B cell (primary cell): ENCODE data around the gene MIS18A. TPM values are rescaled to one million over a fixed set of nuclear protein-coding genes. Genes with fewer than 3 reads are reported as not detected.

Source experiments
- ATAC-seq: fragments of 200-7000 bp; cut with Tn5 transposase; one replicate; pipeline ENCODE4 v1.10.0; 2021; ENCODE audit warnings: low read depth, mild to moderate bottlenecking, moderate number of reproducible peaks, moderate library complexity
- CTCF ChIA-PET: fragments of 350-600 bp; sonication (Branson Sonifier 250); formaldehyde crosslinking; loops from one replicate; lab custom pipeline; 2021; ENCODE audit warnings: antibody characterized with exemption, inconsistent platforms; lab: Charles Lee
- POLR2A ChIA-PET: fragments of 350-600 bp; sonication (Branson Sonifier 250); formaldehyde crosslinking; loops from one replicate; lab custom pipeline; 2021; ENCODE audit warnings: antibody characterized with exemption; lab: Charles Lee
- DNase-seq: peaks from one replicate; pipeline ENCODE4 v3.0.0; 2013
- H2AFZ ChIP-seq: 2 replicates; pipeline ENCODE4 v1.6.1; 2012; ENCODE audit warnings: mild to moderate bottlenecking, low read depth, low read length; ENCODE audit not compliant: insufficient read depth, poor library complexity, severe bottlenecking
- H3K27ac ChIP-seq, 2 donors: 1 replicate in 1 of 2; 2 replicates in 1 of 2; pipeline ENCODE4 v1.5.1; 2012 to 2013; ENCODE audit warnings: low read length in 2 of 2, mild to moderate bottlenecking in 2 of 2, moderate library complexity in 1 of 2
- H3K27me3 ChIP-seq, 4 experiments: fragments of 200-600 bp in 1 of 4; sonication (generic) in 1 of 4; replicated peaks in 1 of 4; 1 replicate in 2 of 4; 2 replicates in 2 of 4; pipeline versions ENCODE4 v1.6.1 to v1.7.0; 2013 to 2016; ENCODE audit warnings: low read length in 3 of 4, mild to moderate bottlenecking in 2 of 4, mixed read lengths in 1 of 4, moderate library complexity in 1 of 4; ENCODE audit not compliant: insufficient read depth in 4 of 4, control insufficient read depth in 3 of 4; ENCODE audit errors: control extremely low read depth in 1 of 4
- H3K36me3 ChIP-seq, 2 experiments: replicated peaks in 1 of 2; 1 replicate in 1 of 2; 2 replicates in 1 of 2; pipeline versions ENCODE4 v1.6.1 to v1.7.1; 2013; ENCODE audit warnings: low read length in 1 of 2; ENCODE audit not compliant: insufficient read depth in 2 of 2, control insufficient read depth in 1 of 2; ENCODE audit errors: control extremely low read depth in 1 of 2, extremely low read depth in 1 of 2
- H3K4me1 ChIP-seq, 2 donors: fragments of 200-600 bp in 1 of 2; sonication (generic) in 1 of 2; 1 replicate in 1 of 2; 2 replicates in 1 of 2; pipeline versions ENCODE4 v1.5.1 to v1.6.1; 2013 to 2017; ENCODE audit warnings: low read length in 2 of 2; ENCODE audit not compliant: control insufficient read depth in 2 of 2, insufficient read depth in 2 of 2
- H3K4me2 ChIP-seq: replicated peaks from 2 replicates; pipeline ENCODE3; 2012; ENCODE audit warnings: mild to moderate bottlenecking, low read depth, low read length; ENCODE audit not compliant: poor library complexity, severe bottlenecking
- H3K4me3 ChIP-seq, 5 experiments: fragments of 200-600 bp in 1 of 5; sonication (generic) in 1 of 5; 1 replicate in 3 of 5; 2 replicates in 2 of 5; pipeline versions ENCODE4 v1.5.1 to v1.7.0; 2011 to 2016; ENCODE audit warnings: low read length in 4 of 5, mild to moderate bottlenecking in 4 of 5, low read depth in 2 of 5, control low read depth in 1 of 5, moderate library complexity in 1 of 5; ENCODE audit not compliant: insufficient read depth in 1 of 5; ENCODE audit errors: control extremely low read depth in 1 of 5, extremely low read depth in 1 of 5
- H3K79me2 ChIP-seq: fragments of 200-600 bp; sonication (generic); one replicate; pipeline ENCODE4 v1.6.0; 2016; ENCODE audit warnings: low read length; ENCODE audit not compliant: control insufficient read depth, insufficient read depth
- H3K9ac ChIP-seq: fragments of 200-600 bp; sonication (generic); 2 replicates; pipeline ENCODE4 v1.6.1; 2017; ENCODE audit warnings: mild to moderate bottlenecking, low read length, moderate library complexity
- H3K9me3 ChIP-seq, 3 donors: one replicate each; pipeline versions ENCODE4 v1.6.1 to v1.7.1; 2013; ENCODE audit warnings: low read length in 2 of 3; ENCODE audit not compliant: control insufficient read depth in 2 of 3, insufficient read depth in 1 of 3; ENCODE audit errors: control extremely low read depth in 1 of 3
- H4K20me1 ChIP-seq: 2 replicates; pipeline ENCODE4 v1.6.0; 2012; ENCODE audit warnings: mild to moderate bottlenecking, low read length; ENCODE audit not compliant: insufficient read depth, control insufficient read depth, poor library complexity, severe bottlenecking
- H3K27ac Mint-ChIP-seq: one replicate; pipeline ENCODE4 v1.8.0; 2021; ENCODE audit warnings: mixed read lengths
- H3K27me3 Mint-ChIP-seq: one replicate; pipeline ENCODE4 v1.8.0; 2021; ENCODE audit warnings: mixed read lengths
- H3K4me1 Mint-ChIP-seq: one replicate; pipeline ENCODE4 v1.8.0; 2021; ENCODE audit warnings: mixed read lengths
- H3K4me3 Mint-ChIP-seq: one replicate; pipeline ENCODE4 v1.8.0; 2021; ENCODE audit warnings: mixed read lengths
- H3K9me3 Mint-ChIP-seq: one replicate; pipeline ENCODE4 v1.8.0; 2022; ENCODE audit warnings: mixed read lengths; ENCODE audit not compliant: insufficient read depth
- EZH2 ChIP-seq: IDR thresholded peaks from 2 replicates; pipeline ENCODE4 v1.6.1; 2012; ENCODE audit warnings: borderline replicate concordance, low read depth, mild to moderate bottlenecking, moderate library complexity, low read length; ENCODE audit not compliant: insufficient read depth, poor library complexity, severe bottlenecking
- WGBS: methylation state at CpG from one replicate; pipeline ENCODE4 v1.1.5; 2013; ENCODE audit warnings: missing lambda C conversion rate; ENCODE audit not compliant: insufficient coverage; 5-methylcytosine and 5-hydroxymethylcytosine counted together
- intact Hi-C: fragments of 100-400 bp; cut with micrococcal nuclease; formaldehyde crosslinking; loops from one replicate; pipeline ENCODE4 v1.10.0; 2022
- polyA plus RNA-seq: library from polyadenylated mRNA; depleted of rRNA; stranded (reverse); fragments of >200 nt; gene quantifications from 2 replicates; pipeline ENCODE4 v1.2.3, GENCODE V29; 2012
- total RNA-seq, 2 donors: library from RNA; stranded (reverse); fragments of 120-200 nt in 1 of 2; gene quantifications; 1 replicate in 1 of 2; 2 replicates in 1 of 2; pipeline versions ENCODE4 v1.2.3 to v1.2.4, GENCODE V29; 2013 to 2022
- TF ChIP-seq, protein P1 (sequence below): fragments of 200-600 bp; IDR thresholded peaks from one replicate; pipeline ENCODE4 v1.8.0; 2022; ENCODE audit warnings: antibody characterized with exemption, mild to moderate bottlenecking

MIS18A gene
- total and polyA plus RNA-seq, 2 donors (not counting 1 experiment from before 2014, with no cell fraction given): 4.0 to 10.4 TPM

DNA sequence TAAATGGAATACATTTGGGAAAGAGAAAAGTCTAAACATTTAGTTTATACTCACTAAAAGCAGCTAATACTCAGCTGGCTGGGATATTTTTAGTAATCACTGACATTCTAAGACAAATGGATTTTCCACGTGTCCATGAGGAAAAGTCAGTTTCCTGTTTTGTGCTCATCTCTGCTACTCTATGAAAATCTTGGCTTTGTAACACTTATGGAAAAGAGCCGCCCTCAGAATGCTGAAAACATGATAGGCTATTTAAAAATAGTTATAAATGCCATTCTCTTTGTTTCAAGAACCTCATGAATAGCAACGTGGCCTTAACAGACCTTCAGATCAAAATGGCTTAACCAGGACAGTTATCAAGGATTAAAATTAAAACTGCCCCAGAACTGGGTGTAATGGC lies 49.7 kb upstream of the MIS18A start:
- intact Hi-C loops: loop anchor here (1.0 kb wide), 1 partner anchor 15 kb away; no protein-coding TSS in a partner anchor
- DNase-seq (no peak), ATAC-seq (no peak)
- Histone ChIP-seq H3K4me3 (no peak overlapping the region), H3K9me3 (peaks cover 0 to 4% (median 4%) of the 10 kb centered on the region in 3 donors), H3K79me2 (no peaks in the 10 kb centered on the region), H3K4me1 (no peaks in the 10 kb centered on the region), H3K27me3 (no peaks in the 10 kb centered on the region), H4K20me1 (no peaks in the 10 kb centered on the region), H2AFZ (no peak overlapping the region), H3K27ac (no peak overlapping the region), H3K9ac (no peak overlapping the region), H3K36me3 (peaks cover 33 to 61% of the 10 kb centered on the region in 2 experiments), H3K4me2 (no peak overlapping the region)
- Mint-ChIP-seq H3K27me3 (no peaks in the 10 kb centered on the region), H3K27ac (no peak overlapping the region), H3K4me1 (peaks cover 4% of the 10 kb centered on the region), H3K9me3 (peaks cover 2% of the 10 kb centered on the region), H3K4me3 (no peak overlapping the region)
- CTCF ChIA-PET: no interaction called here
- WGBS: 100% methylated on average over 1 of the region's 3 CpGs
- POLR2A ChIA-PET: no interaction called here
- TF ChIP-seq, protein P1, sequence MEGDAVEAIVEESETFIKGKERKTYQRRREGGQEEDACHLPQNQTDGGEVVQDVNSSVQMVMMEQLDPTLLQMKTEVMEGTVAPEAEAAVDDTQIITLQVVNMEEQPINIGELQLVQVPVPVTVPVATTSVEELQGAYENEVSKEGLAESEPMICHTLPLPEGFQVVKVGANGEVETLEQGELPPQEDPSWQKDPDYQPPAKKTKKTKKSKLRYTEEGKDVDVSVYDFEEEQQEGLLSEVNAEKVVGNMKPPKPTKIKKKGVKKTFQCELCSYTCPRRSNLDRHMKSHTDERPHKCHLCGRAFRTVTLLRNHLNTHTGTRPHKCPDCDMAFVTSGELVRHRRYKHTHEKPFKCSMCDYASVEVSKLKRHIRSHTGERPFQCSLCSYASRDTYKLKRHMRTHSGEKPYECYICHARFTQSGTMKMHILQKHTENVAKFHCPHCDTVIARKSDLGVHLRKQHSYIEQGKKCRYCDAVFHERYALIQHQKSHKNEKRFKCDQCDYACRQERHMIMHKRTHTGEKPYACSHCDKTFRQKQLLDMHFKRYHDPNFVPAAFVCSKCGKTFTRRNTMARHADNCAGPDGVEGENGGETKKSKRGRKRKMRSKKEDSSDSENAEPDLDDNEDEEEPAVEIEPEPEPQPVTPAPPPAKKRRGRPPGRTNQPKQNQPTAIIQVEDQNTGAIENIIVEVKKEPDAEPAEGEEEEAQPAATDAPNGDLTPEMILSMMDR: no peak
- TF ChIP-seq EZH2: no peak

DNA sequence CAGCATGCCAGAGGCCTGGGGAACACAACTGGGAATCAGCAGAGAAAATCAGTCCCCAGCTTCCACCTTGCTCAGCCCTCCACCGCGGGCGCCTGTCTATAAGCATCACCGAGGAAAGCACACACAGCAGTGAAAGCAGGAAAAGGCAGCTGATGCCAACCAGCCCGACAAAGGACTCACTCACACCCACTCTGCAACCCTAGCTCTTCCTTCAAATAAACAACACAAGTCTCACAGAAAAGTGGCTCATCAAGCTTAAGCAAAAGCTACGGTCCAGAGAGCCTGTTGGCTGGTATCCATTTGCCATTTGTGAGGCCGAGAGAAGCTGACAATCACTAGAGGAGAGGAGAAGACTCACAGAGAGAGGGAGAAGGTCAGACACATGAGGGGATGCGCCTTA lies 46.9 kb upstream of the MIS18A start:
- no peaks in the 10 kb centered on the region for H3K27me3 Mint-ChIP-seq
- Histone ChIP-seq H4K20me1 (no peaks in the 10 kb centered on the region), H3K9me3 (no peaks in the 10 kb centered on the region), H3K4me3 (no peak overlapping the region), H2AFZ (no peak overlapping the region), H3K27ac (no peak overlapping the region), H3K4me2 (no peak overlapping the region), H3K27me3 (no peaks in the 10 kb centered on the region), H3K36me3 (peaks cover 25 to 77% of the 10 kb centered on the region in 2 experiments), H3K79me2 (no peaks in the 10 kb centered on the region), H3K9ac (no peak overlapping the region), H3K4me1 (no peaks in the 10 kb centered on the region)
- CTCF ChIA-PET: no interaction called here
- no peaks in the 10 kb centered on the region for H3K4me1 Mint-ChIP-seq
- no peak overlapping the region for H3K4me3 Mint-ChIP-seq
- no peak for ATAC-seq
- 100% methylated on average over 7 of the region's 8 CpGs for WGBS
- no peak overlapping the region for H3K27ac Mint-ChIP-seq
- intact Hi-C loops: no loop called here
- H3K9me3 Mint-ChIP-seq: peaks cover 2% of the 10 kb centered on the region
- TF ChIP-seq, protein P1: no peak
- no peak for TF ChIP-seq EZH2
- no peak for DNase-seq
- POLR2A ChIA-PET: no interaction called here
